Measurements from ENCODE around the gene TNFAIP6. TPM values are rescaled to one million over a fixed set of nuclear protein-coding genes. Genes with fewer than 3 reads are reported as not detected.

The TNFAIP6 gene
- total RNA-seq, 4 donors from 2014 or later = 0.57 to 5.9 (median 3.9) TPM

DNA sequence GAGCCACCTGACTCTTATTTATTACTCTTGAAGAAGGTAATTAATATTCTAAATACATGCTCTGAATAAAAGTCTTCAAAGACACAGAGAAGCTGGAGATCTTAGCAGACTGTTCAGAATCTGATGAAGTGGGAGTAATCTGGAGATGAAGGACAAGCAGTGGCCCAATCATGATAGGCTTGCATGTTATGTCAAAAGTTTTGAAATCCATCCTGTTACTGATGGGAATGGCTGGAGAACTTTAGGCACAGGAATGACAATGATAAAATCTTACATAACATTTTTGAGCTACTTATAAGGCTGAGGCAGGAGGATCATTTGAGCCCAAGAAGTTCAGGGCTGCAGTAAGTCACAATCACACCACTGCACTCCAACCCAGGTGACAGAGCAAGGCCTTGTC is 49.9 kb downstream of the TNFAIP6 start:
- TF ChIP-seq, protein P1, sequence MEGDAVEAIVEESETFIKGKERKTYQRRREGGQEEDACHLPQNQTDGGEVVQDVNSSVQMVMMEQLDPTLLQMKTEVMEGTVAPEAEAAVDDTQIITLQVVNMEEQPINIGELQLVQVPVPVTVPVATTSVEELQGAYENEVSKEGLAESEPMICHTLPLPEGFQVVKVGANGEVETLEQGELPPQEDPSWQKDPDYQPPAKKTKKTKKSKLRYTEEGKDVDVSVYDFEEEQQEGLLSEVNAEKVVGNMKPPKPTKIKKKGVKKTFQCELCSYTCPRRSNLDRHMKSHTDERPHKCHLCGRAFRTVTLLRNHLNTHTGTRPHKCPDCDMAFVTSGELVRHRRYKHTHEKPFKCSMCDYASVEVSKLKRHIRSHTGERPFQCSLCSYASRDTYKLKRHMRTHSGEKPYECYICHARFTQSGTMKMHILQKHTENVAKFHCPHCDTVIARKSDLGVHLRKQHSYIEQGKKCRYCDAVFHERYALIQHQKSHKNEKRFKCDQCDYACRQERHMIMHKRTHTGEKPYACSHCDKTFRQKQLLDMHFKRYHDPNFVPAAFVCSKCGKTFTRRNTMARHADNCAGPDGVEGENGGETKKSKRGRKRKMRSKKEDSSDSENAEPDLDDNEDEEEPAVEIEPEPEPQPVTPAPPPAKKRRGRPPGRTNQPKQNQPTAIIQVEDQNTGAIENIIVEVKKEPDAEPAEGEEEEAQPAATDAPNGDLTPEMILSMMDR (IDR thresholded peaks at IDR 0.05; ENCODE audit: low read depth) = no peak

DNA sequence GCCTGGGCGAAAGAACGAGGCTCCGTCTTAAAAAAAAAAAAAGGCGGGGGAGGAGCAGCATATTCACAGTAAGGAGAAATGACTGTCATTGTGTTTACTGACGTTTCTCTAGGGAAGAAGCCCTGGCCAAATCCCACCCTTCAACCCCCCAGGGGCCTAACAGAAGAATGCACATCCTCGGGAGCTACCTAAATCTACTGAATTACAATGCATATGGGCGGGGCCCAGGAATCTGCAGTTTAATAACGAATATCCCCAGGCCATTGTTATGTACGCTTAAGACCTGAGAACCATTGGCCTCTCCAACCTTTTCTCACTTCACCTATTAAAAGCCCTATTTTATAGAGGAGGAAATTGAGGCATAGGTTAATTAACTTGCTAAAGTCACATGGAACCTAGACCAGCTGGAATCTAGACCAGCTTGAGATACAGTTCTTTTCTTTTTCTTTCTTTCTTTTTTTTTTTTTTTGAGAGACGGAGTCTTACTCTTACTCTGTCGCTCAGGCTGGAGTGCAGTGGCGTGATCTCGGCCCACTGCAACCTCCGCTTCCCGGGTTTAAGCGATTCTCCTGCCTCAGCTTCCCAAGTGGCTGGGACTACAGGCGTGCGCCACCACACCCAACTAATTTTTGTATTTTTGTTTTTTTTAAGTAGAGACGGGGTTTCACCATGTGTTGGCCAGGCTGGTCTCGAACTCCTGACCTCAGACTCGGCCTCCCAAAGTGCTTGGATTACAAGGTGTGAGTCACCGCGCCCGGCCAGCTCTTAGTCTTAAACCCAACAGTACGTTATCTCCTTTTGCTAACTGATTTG is 51.6 kb downstream of the TNFAIP6 start:
- TF ChIP-seq, protein P1 (IDR thresholded peaks at IDR 0.05; ENCODE audit: low read depth) = no peak

- TF ChIP-seq, protein P1 (IDR thresholded peaks at IDR 0.05; ENCODE audit: low read depth) = no peak
Measured at GRCh38 chr2:151409601-151410484, 52.5 kb downstream of the TNFAIP6 start, which contains the start of gene RIF1. TSS of gene RIF1 (plus strand) at chr2:151409902. CDS start at chr2:151410424, 522 bp downstream.

DNA sequence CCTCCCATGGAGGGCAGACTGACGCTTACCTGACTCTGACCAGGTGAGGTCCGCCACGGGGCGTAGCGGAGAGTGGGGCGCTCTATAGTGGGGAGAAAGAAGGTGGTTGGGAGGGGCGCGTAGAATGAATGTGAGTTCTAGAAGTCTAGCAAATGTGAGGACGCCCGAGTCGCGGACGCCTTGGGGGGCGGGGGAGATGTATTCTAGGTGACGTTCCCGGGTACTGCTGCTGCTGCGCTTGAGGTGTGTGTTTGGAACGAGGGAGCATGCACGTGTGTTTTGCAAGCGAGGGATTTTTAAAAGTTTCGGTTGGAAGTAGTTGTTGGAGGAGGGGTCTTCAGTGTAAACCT is 53.1 kb downstream of the TNFAIP6 start:
- TF ChIP-seq, protein P1 (IDR thresholded peaks at IDR 0.05; ENCODE audit: low read depth) = no peak

- TF ChIP-seq, protein P1 (IDR thresholded peaks at IDR 0.05; ENCODE audit: low read depth) = no peak
Measured at GRCh38 chr2:151417650-151418049, 60.3 kb downstream of the TNFAIP6 start.

GRCh38 chr2:151422917-151423439 is 65.6 kb downstream of the TNFAIP6 start:
- TF ChIP-seq, protein P1 (IDR thresholded peaks at IDR 0.05; ENCODE audit: low read depth) = no peak

DNA sequence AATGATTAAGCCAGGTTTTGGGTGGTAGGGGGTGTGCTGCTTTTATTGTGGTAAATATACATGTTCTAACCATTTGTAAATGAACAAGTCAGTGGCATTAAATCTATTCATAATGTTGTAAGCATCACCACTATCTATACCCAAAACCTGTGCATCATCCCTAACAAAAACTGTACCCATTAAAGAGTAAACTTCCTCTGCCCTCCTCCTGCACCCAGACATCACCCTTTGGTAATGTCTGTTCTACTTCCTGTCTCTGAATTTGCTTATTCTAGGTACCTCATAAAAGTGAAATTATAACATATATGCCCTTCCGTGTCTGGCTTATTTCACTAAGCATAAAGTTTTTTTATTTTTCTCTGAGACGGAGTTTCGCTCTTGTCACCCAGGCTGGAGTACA is 66.4 kb downstream of the TNFAIP6 start:
- TF ChIP-seq, protein P1 (IDR thresholded peaks at IDR 0.05; ENCODE audit: low read depth) = no peak
